ENCODE measurements around the gene ZNF598.
A peak's percentile ranks its signal among the peaks of the same experiment; 100 is the strongest.

The ZNF598 gene

DNA sequence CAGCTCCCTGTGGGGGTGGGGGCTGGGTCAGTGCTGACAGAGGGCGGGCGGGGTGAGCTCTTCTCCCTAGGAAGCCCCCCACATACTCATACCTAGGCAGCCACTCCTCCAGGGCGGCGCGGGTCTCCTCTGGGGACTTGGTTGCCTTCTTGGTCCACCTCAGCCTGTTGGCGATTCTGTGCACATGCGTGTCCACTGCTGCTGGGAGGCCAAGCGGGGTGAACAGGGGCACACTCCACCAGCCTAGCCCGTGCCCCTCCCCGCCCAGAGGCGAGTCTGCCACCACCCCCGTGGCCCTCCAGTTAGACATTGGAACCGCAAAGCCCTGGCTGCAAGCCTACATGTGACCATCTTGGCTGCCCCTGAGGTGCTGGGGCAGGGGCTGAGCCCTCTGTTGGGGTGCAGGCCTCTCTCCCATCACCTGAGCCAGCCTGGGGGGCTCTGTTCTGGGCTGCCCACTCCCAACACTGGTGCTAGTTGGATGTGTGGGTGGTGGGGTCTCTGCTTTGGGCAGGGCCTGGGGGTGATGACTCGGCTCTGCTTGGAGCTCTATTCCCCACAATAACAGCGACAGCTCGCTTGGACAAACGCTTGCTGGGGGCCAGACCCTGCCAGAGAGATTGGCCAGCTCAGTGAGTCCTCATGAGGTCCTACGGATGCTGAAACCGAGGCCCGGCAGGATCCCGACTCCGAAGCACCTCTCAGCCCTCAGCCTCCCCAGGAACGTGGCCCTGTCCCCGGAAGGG lies 30.6 kb upstream of the ZNF598 start:
- Histone ChIP-seq H3K9me3 (ENCODE audit: control insufficient read depth in 2 of 2, low read length in 2 of 2) (no peaks in the 10 kb centered on the region), H3K4me3 (ENCODE audit: low read length in 2 of 2) (no peak overlapping the region), H3K4me1 (ENCODE audit: control insufficient read depth, insufficient read depth, low read length) (peaks cover 58% of the 10 kb centered on the region), H3K36me3 (ENCODE audit: control insufficient read depth in 2 of 2, insufficient read depth in 2 of 2, low read length in 2 of 2) (peaks cover 0 to 2% of the 10 kb centered on the region in 2 donors), H3K9ac (ENCODE audit: low read length in 2 of 2) (no peak overlapping the region), H3K27me3 (ENCODE audit: control insufficient read depth in 1 of 2, insufficient read depth in 2 of 2, low read length in 2 of 2) (no peaks in the 10 kb centered on the region), H3K27ac (ENCODE audit: low read length) (no peak overlapping the region)

DNA sequence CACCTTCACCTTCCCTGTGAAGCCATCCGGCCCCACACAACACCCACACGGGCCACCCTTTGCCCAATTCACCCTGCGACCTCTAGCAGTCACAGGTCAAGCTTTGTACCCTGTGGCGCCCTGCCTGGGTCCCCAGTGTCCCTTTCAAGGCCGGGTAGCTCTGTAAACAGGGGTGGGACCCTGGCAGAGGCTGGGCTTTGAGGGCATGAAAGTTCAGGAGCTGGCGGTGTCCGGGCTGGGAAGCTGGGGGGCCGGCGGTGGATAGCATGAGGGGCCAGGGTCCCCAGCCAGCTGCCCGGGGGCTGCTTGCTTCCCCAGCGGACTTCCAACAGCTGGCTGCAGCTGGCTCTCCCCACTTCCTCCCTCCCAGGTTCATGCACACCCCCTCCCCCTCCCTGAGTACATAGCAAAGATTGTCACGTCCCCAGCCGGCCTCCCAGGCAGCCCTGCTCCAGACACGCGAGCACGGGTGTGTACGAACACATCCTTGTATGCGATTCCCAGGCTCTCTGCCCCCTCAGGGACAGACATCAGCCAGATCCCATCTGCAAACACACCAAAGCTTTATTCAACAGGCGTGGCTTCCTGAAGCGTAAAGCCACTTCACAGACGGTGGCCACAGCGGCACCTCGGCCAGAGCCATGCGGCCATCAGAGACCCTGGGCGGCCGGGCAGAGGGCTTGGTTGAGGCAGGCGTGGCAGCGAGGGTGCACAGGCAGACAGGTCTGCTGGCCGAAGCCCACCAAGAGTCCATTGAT lies 29.8 kb upstream of the ZNF598 start:
- Histone ChIP-seq H3K4me3 (ENCODE audit: low read length in 2 of 2) (peak overlapping the region in 1 of 2 donors; percentile 35), H3K9ac (ENCODE audit: low read length in 2 of 2) (no peak overlapping the region), H3K9me3 (ENCODE audit: control insufficient read depth in 2 of 2, low read length in 2 of 2) (no peaks in the 10 kb centered on the region), H3K27me3 (ENCODE audit: control insufficient read depth in 1 of 2, insufficient read depth in 2 of 2, low read length in 2 of 2) (no peaks in the 10 kb centered on the region), H3K4me1 (ENCODE audit: control insufficient read depth, insufficient read depth, low read length) (peaks cover 65% of the 10 kb centered on the region), H3K27ac (ENCODE audit: low read length) (peak overlapping the region; percentile 46), H3K36me3 (ENCODE audit: control insufficient read depth in 2 of 2, insufficient read depth in 2 of 2, low read length in 2 of 2) (peaks cover 0 to 2% of the 10 kb centered on the region in 2 donors)

DNA sequence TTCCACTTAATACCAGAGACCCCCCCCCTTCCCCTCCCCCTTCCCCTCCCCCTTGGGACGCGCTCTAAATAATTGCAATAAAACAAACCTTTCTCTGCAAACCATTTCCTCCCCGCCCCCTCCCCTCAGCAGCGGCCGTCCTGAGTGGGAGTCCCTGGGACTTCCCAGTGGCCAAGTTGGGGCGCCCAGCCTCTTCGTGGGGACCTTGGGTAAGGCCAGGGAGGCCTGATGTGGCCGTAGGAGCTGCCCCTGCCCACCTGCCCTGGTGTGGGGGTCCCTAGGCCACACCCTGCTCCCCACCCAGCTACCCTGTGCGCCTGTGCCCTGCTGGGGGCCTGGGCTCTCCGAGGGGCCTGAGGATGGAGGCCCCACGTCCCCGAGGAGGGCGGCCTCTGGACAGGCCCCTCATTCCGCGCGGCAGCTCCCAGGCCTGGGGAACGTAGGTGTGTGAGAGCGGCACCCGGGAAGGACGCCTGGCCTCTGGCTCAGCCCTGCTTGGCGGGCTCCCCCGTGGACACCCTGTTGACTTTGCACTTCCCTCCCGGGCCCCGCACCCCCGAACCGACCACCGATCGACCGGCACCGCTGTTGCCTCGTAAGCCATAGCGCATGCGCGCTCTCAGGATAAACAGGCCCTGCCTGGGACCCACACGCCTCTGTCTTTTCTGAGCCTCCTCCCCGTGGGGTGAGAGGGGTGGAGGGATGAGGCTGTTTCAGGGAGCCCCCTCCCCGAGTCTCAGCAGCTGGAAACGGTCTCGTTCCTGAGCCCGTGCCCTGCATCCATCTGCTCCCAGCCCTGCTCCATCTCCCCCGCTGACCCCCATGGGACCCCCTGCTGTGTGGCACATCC lies 29.0 kb upstream of the ZNF598 start:
- Histone ChIP-seq H3K4me1 (ENCODE audit: control insufficient read depth, insufficient read depth, low read length) (peaks cover 71% of the 10 kb centered on the region), H3K9ac (ENCODE audit: low read length in 2 of 2) (no peak overlapping the region), H3K27me3 (ENCODE audit: control insufficient read depth in 1 of 2, insufficient read depth in 2 of 2, low read length in 2 of 2) (no peaks in the 10 kb centered on the region), H3K36me3 (ENCODE audit: control insufficient read depth in 2 of 2, insufficient read depth in 2 of 2, low read length in 2 of 2) (peaks cover 0 to 2% of the 10 kb centered on the region in 2 donors), H3K4me3 (ENCODE audit: low read length in 2 of 2) (peak overlapping the region in 1 of 2 donors; percentile 40), H3K9me3 (ENCODE audit: control insufficient read depth in 2 of 2, low read length in 2 of 2) (no peaks in the 10 kb centered on the region), H3K27ac (ENCODE audit: low read length) (peak overlapping the region; percentile 46)

DNA sequence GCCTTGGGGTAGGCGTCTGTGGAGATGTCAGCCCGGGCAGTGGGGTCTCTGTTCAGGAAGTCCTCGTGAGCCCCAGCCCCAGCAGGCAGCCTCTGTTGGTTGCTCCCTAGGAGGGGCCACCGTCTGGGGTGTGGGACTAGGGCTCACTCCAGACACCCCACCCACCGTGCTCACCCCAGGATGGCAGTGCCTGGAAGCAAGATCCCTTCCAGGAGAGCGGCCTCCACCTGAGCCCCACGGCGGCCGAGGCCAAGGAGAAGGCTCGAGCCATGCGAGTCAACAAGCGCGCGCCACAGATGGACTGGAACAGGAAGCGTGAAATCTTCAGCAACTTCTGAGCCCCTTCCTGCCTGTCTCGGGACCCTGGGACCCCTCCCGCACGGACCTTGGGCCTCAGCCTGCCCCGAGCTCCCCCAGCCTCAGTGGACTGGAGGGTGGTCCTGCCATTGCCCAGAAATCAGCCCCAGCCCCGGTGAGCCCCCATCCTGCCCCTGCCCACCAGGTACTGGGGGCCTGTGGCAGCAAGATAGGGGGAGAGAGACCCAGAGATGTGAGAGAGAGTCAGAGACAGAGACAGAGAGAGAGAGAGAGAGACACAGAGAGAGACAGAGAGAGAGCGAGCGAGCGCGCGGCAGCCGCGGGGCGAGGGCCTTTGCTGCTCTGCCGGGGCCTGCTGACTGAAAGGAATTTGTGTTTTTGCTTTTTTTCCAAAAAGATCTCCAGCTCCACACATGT lies 28.2 kb upstream of the ZNF598 start:
- H3K4me1 ChIP-seq (ENCODE audit: control insufficient read depth, insufficient read depth, low read length): peaks cover 71% of the 10 kb centered on the region
- no peak overlapping the region for H3K4me3 ChIP-seq (ENCODE audit: low read length in 2 of 2)
- H3K27me3 ChIP-seq (ENCODE audit: control insufficient read depth in 1 of 2, insufficient read depth in 2 of 2, low read length in 2 of 2): no peaks in the 10 kb centered on the region
- H3K36me3 ChIP-seq (ENCODE audit: control insufficient read depth in 2 of 2, insufficient read depth in 2 of 2, low read length in 2 of 2): no peaks in the 10 kb centered on the region
- H3K9ac ChIP-seq (ENCODE audit: low read length in 2 of 2): no peak overlapping the region
- peak overlapping the region; percentile 24 for H3K27ac ChIP-seq (ENCODE audit: low read length)
- H3K9me3 ChIP-seq (ENCODE audit: control insufficient read depth in 2 of 2, low read length in 2 of 2): no peaks in the 10 kb centered on the region

DNA sequence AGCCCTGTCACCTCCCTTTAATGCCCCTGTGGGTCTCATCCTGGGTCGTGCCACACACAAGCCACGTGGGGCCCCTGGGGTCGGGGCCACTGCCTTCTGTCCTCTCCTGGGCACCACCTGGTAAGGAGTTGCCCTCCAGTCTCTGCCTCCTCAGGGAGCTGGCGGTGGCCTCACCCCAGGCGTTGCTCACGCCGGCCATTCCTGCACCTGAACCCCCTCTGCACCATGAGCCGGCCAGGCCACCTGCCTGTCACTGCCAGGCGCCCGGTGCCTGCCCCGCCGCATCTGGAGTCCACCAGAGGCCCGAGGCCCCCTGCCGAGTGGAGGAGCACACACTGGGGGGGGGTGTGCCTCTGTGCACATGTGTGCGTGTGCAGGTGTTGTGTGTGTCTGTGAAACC lies 27.5 kb upstream of the ZNF598 start:
- no peaks in the 10 kb centered on the region for H3K27me3 ChIP-seq (ENCODE audit: control insufficient read depth in 1 of 2, insufficient read depth in 2 of 2, low read length in 2 of 2)
- H3K27ac ChIP-seq (ENCODE audit: low read length): peak overlapping the region; percentile 78
- H3K36me3 ChIP-seq (ENCODE audit: control insufficient read depth in 2 of 2, insufficient read depth in 2 of 2, low read length in 2 of 2): no peaks in the 10 kb centered on the region
- H3K9me3 ChIP-seq (ENCODE audit: control insufficient read depth in 2 of 2, low read length in 2 of 2): no peaks in the 10 kb centered on the region
- H3K4me1 ChIP-seq (ENCODE audit: control insufficient read depth, insufficient read depth, low read length): peaks cover 76% of the 10 kb centered on the region
- H3K9ac ChIP-seq (ENCODE audit: low read length in 2 of 2): no peak overlapping the region
- no peak overlapping the region for H3K4me3 ChIP-seq (ENCODE audit: low read length in 2 of 2)

DNA sequence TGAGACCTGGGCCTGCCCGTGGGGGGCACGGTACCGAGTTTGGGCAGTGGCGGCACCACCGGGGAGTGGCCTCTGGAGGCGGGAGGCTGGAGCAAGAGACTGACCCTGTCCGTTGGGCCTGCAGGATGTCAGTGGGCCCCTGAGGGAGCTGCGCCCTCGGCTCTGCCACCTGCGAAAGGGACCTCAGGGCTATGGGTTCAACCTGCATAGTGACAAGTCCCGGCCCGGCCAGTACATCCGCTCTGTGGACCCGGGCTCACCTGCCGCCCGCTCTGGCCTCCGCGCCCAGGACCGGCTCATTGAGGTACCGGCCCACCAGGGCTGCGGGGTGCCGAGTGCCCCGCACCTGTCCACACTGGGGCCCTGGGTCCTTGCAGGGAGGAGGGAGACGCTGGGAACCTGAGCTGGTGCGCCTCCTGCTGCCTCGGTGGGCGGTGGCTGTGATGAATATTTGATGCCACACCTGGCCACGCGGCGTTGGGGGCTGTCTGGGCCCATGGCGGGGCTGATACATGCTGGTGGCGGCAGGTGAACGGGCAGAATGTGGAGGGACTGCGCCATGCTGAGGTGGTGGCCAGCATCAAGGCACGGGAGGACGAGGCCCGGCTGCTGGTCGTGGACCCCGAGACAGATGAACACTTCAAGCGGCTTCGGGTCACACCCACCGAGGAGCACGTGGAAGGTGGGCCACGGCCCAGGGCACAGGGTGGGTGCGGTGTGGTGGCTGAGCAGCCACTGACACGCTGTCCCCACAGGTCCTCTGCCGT lies 26.8 kb upstream of the ZNF598 start:
- peak overlapping the region in 1 of 2 donors; percentile 47 for H3K4me3 ChIP-seq (ENCODE audit: low read length in 2 of 2)
- H3K9ac ChIP-seq (ENCODE audit: low read length in 2 of 2): peak overlapping the region; percentile 32 to 62
- no peaks in the 10 kb centered on the region for H3K27me3 ChIP-seq (ENCODE audit: control insufficient read depth in 1 of 2, insufficient read depth in 2 of 2, low read length in 2 of 2)
- peak overlapping the region; percentile 78 for H3K27ac ChIP-seq (ENCODE audit: low read length)
- no peaks in the 10 kb centered on the region for H3K9me3 ChIP-seq (ENCODE audit: control insufficient read depth in 2 of 2, low read length in 2 of 2)
- peaks cover 73% of the 10 kb centered on the region for H3K4me1 ChIP-seq (ENCODE audit: control insufficient read depth, insufficient read depth, low read length)
- no peaks in the 10 kb centered on the region for H3K36me3 ChIP-seq (ENCODE audit: control insufficient read depth in 2 of 2, insufficient read depth in 2 of 2, low read length in 2 of 2)

DNA sequence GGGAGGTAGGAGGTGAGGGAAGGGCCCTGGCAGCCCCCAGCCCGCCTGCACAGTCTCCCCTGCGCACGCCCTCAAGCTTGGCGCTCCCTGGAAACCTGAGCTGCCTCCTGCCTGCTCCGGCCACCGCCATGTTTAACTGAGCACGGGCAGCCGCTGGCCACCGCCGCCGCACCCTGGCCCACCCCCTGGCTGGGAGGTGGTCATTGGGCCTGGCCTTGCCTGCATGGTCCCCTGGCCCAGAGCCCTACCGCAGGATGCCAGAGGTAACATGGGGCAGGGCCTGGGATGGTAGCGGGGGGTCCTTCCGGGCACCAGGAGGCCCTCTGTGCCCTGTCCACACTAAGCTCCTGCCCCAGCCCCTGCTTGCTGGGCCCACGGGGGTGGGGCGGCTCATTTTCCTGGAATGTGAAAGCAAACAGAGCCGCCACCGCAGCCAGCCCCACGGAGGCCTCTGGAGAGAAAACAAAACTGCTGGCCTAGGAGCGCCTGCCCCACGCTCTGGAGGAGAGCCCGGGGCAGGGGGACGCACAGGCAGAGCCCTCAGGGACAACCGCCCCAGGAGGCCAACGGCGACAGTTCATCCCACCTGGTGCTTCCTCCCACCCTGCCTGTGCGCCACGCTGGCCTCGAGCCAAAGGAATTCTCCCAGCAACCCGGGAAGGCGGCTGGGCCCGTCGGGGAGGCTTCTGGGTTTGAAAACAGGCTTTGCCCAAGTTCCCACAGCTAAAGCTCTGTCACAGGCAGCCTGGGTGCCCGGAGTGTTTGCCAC lies 26.0 kb upstream of the ZNF598 start:
- Histone ChIP-seq H3K27me3 (ENCODE audit: control insufficient read depth in 1 of 2, insufficient read depth in 2 of 2, low read length in 2 of 2) (no peaks in the 10 kb centered on the region), H3K27ac (ENCODE audit: low read length) (peak overlapping the region; percentile 78), H3K9me3 (ENCODE audit: control insufficient read depth in 2 of 2, low read length in 2 of 2) (no peaks in the 10 kb centered on the region), H3K4me1 (ENCODE audit: control insufficient read depth, insufficient read depth, low read length) (peaks cover 73% of the 10 kb centered on the region), H3K4me3 (ENCODE audit: low read length in 2 of 2) (peak overlapping the region in 1 of 2 donors; percentile 47), H3K9ac (ENCODE audit: low read length in 2 of 2) (peak overlapping the region; percentile 32 to 62), H3K36me3 (ENCODE audit: control insufficient read depth in 2 of 2, insufficient read depth in 2 of 2, low read length in 2 of 2) (no peaks in the 10 kb centered on the region)

DNA sequence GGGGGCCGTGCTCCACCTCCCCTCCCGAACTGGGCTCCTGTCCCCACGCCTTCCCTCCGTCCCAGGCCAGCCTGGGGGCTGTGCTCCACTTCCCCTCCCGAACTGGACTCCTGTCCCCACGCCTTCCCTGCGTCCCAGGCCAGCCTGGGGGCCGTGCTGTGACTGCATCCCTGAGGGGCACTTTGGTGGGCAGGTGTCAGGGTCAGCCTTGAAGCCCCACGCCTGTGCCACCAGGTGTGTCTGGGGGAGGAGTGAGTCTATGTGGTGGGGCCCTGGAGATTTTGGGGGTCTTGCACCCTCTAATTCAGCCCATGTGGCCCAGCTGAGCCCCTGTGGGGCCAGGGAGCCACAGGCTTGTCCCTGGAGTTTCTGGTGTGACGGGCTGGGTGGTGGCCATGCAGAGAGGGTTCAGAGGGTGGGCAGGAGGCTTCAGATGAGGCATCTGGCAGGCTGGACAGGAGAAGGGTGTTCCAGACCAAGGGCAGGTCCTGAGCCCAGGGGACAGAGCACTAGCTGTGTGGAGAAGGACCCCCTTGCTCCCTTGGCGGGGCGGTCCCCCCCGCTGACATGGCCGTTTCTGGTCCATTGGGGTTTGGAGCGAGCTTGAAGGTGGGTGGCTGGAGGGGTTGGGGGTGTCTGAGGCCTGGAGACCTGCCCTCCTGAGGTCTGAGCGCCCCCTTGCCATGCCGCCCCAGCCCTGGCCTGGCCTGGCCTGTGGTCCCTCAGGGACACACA lies 25.2 kb upstream of the ZNF598 start:
- Histone ChIP-seq H3K4me3 (ENCODE audit: low read length in 2 of 2) (peak overlapping the region in 1 of 2 donors; percentile 47), H3K27ac (ENCODE audit: low read length) (peak overlapping the region; percentile 78), H3K4me1 (ENCODE audit: control insufficient read depth, insufficient read depth, low read length) (peaks cover 74% of the 10 kb centered on the region), H3K27me3 (ENCODE audit: control insufficient read depth in 1 of 2, insufficient read depth in 2 of 2, low read length in 2 of 2) (no peaks in the 10 kb centered on the region), H3K9ac (ENCODE audit: low read length in 2 of 2) (peak overlapping the region; percentile 22 to 29), H3K36me3 (ENCODE audit: control insufficient read depth in 2 of 2, insufficient read depth in 2 of 2, low read length in 2 of 2) (peaks cover 0 to 1% of the 10 kb centered on the region in 2 donors), H3K9me3 (ENCODE audit: control insufficient read depth in 2 of 2, low read length in 2 of 2) (no peaks in the 10 kb centered on the region)

Data from stomach smooth muscle (tissue), 2 donors.